Hematopoietic multipotent progenitor cell treated with erythropoietin and hydrocortisone succinate and interleukin-3 and kit ligand, for 15 days (in vitro differentiated cells): ENCODE data around the gene IRAK3.
"Not testable (repeated sequence)": the region's sequence is repeated elsewhere in the genome, so short reads cannot be mapped to it uniquely, and the experiment has no call there.

Experiments
- DNase-seq: peaks from one replicate; pipeline ENCODE4 v3.0.0-alpha.2; 2015; ENCODE audit warnings: low spot score

The IRAK3 gene

DNA sequence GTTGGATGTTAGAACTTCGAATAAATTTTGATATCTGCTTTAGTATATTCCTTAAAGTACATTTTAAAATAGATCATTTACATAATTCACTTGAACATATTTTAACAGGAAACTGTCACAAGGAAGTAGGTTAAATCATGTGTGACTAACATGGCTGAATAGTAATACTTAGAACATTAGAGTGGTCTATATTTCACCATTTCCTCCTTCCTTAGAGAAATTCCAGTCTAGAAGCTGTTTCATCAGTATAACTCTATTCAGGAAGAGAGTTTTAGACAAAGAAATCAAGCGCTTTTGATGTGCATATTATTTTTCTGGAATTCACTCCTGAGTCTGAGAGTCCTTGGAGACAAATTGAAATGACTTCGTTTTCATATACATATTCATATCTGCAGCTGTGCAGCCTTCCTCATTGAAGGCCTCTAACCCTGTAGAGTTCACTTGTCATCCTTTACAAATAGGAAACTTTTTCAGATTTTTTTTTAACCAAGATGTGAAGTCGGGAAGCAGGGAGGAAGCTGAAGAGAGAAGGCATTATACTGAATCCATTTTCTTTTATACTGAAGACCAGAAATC lies 28.4 kb downstream of the IRAK3 start:
- DNase-seq: no peak

DNA sequence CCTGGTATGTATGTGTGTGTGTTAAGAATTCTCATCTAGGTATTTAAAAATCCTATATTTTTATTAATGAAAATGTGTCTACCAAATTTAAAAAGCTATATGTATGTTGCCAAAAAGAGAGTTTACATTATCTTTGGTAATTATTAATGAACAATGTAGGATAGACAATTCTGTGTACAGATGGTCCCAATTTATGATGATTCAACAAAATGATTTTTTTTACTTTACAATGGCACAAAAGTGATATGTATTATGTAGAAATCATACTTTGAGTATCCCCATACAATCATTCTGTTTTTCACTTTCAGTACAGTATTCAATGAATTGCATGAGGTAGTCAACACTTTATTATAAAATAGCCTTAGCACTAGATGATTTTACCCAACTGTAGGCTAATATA lies 39.4 kb downstream of the IRAK3 start:
- no peak for DNase-seq

DNA sequence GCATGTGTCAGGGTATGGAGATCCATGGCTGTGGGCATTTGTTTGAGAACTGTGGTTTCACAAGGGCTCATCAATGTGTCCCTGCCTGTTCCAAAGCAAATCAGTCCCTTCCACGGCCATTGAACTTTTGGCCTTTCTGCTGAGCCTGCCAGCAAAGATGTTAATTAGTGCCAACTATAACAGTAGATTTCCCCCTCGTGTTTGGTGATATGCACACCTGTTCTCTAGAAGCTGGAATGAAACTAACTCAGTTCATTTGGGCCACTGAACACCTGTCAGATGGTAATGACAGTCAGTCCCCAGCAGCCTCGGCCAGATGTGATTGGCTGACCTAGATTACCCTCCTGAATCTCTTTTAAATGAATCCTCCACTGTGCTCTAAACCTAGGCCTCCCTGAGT lies 43.2 kb downstream of the IRAK3 start:
- no peak for DNase-seq

DNA sequence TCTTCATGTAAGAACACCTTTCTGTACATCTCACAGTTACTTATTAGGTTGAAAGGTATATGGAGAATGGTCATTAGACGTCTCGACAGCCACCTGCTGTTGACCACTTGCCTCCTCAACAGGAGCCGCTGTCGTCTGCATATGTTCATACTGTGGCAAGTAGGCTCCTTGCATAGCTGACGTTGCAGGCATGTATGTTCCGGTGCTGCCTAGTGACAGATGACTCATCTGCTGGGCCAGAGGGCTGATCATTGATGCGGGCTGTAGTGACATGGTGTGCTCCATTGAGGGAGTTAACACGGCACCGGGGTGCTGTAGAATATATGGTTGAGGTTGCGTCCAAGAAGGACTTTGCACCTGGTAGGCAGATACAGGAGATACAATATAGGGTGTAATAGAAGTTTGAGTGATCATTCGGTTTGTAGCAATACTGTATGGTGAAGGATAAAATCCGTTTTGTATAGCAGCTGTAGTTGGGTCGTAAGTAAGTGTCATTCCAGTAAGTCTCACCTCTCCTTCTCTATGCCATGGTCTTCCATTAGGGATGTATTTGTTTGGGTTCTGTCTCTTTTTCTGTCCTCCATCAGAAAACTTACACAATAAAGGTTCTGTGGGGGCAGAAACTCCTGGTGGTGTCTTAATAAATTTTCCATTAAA lies 45.2 kb downstream of the IRAK3 start:
- peak; percentile 34 for DNase-seq

DNA sequence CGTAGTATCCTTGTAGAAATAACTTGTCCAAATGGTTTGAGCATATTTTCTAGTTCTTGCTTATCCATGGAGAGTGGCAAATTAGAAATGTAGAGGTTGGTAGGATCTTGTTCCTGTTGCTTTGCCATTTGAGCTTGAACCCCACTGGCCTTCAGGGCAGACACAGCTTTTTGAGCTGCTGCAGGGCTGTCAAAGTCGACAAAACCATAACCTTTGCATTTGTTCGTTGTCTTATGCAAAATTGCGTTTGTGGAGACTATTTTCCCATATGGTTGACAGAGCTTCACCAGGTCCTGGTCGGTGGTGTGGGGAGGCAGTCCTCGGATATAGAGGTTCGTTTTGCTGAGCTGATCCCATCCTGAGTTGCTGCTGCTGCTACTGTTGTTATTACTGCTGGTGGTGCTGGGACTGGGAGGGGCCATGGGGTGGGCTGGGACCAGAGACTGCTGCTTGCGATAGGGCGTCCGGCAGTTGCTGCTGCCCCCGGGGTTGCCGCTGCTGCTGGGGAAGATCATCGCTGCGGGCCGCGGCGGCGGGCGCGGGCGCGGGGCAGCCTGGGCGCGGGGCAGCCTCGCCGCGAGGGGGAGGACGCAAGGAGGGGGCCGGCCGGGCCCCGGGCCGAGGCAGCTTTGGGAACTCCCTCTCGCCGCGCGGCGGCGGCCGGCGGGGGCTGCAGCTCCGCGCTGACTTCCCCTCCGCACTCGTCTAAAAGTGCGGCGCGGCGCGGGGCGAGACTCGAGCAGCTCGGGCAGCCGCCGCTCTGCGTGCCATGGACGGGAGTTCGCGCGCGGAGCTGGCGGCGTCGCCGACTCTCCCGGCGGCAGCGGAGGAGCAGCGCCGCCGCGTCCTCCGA lies 46.0 kb downstream of the IRAK3 start:
- DNase-seq: peak; percentile 55

DNA sequence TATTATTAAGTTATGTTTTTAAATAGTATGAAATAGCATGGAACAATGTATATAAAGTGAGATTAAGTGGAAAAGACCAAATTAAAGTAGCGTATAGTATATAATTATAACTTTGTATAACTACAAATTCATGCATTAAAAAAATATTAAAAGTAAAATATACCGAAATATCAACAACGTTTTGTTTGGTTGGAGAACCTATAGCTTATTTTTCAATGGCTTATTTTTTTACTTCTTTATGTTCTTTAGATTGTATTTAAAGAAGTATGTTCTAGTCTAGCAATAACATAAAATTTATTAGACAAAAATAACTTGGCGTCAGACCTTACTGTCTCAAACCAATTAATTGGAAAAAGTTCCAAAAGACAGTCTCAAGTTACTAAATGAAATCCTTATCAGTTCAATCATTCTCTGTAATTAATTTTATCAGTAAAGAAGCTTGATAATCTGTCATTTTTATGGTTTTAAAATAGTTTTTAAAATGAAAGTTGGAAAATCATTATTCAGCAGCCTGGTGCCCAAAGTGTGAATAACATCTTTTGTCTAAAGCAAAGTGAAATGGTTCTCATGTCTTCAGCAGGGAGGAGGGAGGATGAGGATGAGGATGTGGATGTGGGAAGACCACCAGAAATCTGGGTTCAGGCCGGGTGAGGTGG lies 46.7 kb downstream of the IRAK3 start:
- DNase-seq: peak; percentile 18

DNA sequence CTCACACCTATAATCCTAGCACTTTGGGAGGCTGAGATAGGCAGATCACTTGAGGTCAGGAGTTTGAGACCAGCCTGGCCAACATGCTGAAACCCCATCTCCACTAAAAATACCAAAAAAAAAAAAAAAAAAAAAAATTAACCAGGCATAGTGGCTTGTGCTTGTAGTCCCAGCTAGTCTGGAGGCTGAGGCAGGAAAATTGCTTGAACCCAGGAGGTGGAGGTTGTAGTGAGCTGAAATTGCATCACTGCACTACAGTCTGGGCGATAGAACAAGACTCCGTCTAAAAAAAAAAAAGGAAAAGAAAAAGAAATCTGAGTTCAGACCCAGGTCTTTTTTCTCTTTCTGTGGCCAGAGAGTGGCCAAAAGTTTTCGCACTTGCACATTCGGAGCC lies 47.3 kb downstream of the IRAK3 start:
- DNase-seq: not testable (repeated sequence)

DNA sequence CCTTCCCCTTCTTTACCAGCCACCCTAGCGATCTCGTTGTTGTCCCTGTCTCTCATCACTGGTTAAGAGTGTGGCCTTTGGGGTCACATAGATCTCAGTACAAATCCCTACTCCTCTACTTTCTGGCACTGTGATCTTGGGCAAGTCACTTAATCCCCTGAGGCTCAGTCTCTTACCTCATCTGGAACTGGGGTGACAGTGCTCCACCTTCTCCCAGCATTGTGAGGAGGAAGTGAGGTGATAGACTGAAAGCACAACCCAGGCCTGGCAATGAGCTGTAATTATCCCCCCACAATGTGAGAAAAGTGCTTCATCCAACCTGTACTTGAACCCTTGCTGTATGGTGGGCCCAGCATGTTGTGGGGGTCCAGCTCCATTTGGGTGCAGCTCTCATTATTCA lies 48.0 kb downstream of the IRAK3 start:
- DNase-seq: no peak

DNA sequence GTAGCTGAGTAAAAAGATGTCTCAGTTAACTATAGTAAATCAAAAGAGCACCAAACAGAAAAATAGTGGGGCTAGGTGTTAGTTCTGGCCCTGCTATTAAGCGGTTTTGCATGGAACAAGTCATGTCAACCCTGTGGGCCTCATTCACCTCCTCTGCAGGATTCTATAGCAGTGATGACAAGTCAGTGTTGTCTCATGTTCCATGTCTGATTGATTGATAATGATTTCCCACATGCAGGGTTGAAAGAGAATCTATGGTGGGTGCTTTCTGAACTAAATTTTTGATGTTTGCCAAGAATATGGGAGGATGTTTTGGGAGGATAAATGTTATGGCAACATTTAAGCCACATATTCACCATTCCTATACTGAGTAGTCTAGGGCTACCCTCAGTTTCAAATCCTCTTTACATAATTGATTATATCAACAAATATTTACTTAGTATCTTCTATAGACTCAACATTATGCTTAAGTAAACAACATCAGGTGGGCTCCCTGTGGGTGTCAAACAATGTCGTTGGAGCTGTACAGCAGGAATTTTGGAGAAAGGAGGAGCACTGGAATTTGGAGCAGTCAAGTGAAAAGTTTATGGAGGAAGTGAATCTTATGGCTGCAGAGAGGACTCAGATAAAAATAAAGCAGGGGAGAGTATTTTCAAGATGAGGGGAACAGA lies 48.6 kb downstream of the IRAK3 start:
- no peak for DNase-seq

DNA sequence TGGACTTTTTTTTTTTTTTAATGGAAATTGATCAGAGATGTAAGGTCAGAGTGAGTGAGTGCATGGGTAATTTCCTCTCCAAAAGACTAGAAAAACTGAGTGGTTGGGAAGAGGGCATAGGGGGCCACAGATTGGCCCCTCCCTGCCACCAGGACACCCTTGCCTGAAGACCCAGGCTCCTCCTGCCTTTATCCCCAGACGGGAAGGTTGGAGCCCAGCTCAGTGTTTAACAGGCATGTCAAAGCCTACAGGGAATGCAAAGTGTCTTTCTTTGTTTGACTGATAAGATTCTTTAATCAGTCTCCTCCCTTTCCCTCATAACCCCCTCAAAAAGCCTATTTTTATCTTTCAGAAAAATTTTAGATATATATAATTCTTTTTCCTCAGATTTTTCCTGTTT lies 50.3 kb downstream of the IRAK3 start:
- DNase-seq: no peak

DNA sequence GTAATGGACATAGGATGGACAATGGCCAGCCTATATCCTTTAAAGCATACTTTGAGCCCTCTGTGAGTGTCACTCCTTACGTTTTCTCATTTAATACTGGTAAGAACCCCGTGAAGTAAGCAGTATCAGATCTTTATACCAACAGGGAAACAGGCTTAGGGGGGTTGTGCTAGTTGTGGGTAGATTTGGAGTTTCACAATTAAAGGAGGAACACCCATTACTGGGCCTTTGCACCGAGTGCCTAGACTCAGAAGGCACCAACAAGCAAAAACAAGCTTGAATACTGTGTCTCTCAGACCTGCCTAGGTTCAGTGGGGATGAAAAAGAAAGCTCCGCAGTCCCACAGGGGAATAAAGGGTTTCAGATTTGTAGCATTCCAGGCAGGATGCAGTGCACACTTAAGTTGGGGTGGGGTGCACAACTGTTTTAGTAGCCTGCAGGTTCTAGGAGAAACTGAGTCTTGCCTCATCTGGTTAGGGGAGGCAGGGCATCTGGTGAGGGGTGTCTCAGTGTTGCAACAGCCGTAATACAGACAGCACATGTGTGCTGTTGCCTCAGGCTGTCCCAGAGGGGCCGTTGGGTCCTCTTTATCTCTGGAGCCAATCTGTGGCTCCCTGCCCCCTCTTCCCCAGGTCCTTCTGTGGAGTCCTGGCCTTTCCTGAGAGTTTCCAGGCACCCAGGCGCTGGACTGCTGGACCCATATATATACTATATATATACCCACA lies 51.2 kb downstream of the IRAK3 start:
- no peak for DNase-seq

DNA sequence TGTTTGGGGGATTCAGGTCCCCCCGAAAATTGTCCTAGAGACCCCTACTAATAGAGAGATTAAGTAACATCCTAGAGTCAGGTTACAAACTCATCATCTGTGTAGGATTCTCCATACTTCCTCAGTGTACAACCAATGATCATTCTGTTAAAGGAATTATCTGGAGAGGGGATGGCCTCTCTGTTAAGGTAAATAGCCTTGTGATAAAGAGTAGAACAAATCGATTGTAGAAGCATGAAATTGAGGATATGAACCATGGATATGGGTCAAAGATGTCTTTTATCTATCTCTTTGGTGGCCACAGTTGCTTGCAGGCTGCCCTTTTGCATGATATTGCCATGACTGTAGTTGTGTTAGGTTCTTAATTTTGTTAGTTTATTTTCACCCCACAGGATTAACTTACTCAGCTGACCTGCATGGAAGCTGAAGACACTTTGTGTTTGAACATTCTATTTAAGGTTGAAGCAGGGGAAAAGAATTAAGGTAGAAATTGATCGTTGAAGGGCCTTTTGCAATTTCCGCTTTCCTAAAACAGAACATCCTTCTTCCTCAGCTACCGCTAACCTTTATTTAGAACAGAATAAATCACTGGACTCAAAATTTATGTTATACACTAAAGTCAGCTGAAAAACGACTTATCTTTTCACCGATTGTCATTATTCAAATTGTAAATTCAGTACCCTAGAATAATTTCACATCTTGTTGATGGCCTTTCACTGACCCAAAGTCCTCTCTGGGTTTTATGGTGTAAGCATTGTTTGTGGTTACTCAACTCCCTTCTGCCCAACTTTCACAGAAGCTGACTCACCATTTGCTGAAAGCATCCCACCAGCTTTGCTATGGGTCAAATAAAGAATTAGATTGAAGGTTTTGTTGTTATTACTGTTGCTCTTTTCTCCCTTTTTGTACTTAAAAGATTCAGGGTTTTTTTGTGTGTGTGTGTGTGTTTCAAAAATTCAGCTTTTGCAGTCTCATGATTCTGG lies 52.3 kb downstream of the IRAK3 start:
- DNase-seq: no peak

DNA sequence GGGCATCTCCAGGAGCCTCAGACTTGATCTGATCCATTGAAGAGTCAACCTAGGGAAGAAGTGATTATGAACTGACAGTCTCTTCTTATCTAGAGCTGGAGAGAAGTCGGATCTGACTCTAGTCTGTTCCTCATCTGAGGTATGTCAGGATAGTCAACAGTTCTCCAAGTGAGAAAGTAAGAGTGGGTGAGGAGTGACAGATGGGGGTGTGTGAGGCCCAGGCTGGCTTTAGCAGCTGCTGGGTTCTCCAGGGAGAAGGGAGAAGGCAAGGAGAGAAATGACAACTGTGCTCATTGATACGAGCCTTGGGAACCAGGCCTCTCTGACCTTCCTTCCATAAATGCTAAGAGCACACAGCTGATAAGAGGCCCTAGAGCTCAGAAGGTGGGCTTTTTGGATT lies 53.3 kb downstream of the IRAK3 start:
- DNase-seq: no peak

DNA sequence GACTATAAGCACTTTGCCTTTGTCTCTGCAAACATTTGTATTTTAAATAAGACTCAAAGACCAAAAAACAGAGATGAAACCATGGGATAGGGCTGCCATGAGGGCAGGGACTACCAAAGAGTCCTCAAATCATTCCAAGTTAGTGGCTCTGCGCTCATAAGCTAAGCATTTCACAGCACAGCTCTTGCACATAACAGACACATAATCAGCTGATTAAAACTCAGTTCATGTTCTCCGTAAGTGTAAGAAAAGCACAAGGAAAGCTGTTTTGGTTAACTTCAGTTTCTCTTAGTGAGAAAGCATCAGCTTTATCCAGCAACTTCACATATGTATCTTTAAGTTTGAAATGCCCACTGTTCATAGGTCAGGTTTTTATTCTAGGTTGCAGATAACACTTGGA lies 54.9 kb downstream of the IRAK3 start:
- DNase-seq: no peak

DNA sequence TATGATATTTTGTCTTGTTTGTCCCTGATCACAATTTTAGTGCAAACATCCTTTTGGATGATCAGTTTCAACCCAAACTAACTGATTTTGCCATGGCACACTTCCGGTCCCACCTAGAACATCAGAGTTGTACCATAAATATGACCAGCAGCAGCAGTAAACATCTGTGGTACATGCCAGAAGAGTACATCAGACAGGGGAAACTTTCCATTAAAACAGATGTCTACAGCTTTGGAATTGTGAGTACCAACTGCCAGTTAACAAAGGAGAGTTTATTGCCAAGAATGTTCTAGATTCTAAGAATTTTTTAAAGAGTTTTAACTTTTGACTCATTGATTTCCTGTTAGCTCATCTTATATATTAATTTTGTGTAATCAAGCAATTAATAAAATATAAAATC lies 55.4 kb downstream of the IRAK3 start:
- DNase-seq: no peak

DNA sequence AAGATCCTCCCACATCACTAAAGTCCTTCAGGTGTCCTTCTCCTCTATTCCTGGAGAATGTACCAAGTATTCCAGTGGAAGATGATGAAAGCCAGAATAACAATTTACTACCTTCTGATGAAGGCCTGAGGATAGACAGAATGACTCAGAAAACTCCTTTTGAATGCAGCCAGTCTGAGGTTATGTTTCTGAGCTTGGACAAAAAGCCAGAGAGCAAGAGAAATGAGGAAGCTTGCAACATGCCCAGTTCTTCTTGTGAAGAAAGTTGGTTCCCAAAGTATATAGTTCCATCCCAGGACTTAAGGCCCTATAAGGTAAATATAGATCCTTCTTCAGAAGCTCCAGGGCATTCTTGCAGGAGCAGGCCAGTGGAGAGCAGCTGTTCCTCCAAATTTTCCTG lies 58.7 kb downstream of the IRAK3 start:
- no peak for DNase-seq

DNA sequence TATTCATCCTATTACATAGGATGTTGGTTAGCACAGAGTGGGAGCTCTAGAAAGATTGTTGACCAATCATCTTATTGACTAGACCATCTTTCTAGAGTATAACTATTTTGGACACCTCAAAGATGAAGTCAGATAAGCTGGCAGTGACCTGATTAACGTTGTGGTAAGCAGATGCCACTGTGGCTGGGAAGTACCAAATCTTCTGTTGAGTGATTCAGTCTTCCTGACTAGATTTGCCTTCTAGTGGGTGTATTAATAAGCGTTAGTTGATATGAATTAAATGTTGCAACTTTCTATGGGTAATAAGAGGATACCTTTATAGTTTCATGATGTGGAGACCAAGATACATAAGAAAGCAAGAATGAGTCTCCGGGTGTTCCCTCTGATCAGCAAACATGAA lies 62.0 kb downstream of the IRAK3 start:
- DNase-seq: no peak

DNA sequence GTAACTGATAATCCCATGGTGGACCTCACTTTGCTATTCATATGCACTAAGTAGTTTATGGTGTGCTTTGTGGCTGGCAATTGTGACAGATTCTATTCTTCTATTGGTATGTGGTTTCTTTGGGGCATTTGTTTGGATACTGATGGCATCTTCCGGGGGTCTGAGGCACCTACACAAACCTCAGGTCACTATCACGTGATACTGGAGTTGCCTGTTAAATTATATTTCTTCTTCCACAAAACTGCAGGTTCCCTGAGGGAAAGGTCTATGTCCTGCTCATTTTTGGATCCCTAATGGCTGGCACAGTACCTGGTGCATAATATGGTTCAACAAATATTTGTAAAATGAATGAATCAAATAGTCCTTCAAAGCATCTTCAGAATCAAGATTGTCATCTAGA lies 63.8 kb downstream of the IRAK3 start:
- DNase-seq: no peak

DNA sequence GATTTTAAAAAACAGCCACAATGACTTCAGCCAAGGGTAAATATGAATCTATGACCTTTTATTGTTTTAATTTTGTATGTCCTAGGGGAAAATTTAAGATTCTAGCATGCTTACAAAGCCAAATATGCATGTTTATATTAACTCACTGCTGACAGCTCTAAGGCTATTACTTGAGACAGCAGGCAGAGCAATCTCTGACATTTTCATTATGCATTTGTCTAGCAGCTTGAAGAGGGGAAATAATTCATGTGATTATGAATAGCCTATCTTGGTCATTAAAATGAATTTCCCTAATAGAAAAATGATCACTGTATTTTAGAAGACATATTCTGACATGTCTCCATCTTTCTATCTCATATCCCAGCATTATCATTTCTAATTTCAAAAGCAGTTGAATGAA lies 66.7 kb downstream of the IRAK3 start:
- no peak for DNase-seq

DNA sequence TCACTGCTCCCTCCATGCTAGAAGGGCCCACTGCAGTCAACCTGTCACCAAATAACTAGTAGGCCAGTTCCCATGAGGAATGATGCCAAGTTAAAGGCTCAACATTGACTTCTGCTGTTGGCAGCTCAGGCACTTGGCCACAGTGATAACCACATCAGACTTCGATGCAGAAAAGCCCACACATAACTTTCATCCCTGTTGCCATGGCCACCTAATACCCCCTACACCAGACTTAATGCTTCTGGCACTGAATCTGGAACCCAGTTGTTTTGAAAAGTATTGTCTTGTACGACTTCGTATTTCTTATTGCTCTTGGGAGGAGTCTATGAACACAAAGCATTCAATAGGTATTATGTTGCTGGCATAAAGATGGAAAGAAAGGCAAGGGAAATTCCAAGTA lies 69.0 kb downstream of the IRAK3 start:
- no peak for DNase-seq
